NCI-H446 (cell line): ENCODE measurements around the gene CDH24.

Source experiments
- DNase-seq, 2 experiments: peaks; one replicate each; lab custom pipeline; 2025; lab: John Stamatoyannopoulos, UW

The CDH24 gene

DNA sequence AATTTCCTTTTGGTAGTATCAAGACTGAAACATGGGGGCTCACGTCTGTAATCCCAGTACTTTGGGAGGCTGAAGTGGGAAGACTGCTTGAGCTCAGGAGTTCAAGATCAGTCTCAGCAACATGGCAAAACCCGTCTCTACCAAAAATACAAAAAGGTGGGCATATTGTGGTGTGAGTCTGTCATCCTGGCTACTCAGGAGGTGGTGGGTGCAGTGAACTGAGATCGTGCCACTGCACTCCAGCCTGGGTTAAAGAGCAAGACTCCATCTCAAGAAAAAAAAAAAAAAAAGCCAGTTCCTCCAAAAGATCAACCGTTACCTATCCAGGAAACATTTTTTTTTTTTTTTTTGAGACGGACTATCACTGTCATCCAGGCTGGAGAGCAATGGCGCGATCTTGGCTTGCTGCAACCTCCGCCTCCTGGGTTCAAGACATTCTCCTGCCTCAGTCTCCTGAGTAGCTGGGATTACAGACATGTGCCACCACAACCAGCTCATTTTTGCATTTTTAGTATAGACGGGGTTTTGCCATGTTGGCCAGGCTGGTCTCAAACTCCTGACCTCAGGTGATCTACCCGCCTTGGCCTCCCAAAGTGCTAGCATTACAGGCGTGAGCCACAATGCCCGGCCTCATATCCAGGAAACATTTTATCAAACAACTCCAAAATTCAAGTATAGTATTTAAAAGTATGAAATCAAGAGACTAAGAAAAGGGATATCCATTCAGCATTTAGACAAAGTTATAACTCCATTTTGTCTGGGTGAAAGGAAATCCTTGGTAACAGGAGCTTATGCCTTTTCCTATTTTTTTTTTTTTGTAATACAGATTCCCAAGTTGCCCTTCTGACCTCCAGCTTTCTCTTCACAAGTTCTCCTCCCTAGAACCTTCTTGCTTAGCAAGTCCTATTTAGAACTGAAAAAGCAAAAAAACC is 34.2 kb upstream of the CDH24 start:
- no peak for DNase-seq

DNA sequence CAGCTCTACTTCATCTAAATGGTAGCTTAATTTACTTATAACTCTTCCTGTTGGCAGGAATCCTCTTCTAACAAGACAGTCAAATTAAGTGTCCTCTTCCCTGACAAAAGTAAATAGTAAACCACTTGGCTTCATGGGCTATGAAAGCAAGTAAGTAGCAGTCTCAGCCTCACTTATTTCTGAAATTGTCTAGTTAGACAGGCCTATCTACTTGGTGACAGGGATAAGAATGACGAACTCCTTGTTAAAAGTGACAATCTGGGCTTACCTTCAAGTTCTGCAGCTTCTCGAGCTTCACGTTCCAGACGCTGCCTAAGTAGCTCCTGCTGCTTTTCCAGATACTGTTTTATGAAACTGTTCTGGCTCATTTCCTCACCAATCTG is 32.9 kb upstream of the CDH24 start:
- no peak for DNase-seq

DNA sequence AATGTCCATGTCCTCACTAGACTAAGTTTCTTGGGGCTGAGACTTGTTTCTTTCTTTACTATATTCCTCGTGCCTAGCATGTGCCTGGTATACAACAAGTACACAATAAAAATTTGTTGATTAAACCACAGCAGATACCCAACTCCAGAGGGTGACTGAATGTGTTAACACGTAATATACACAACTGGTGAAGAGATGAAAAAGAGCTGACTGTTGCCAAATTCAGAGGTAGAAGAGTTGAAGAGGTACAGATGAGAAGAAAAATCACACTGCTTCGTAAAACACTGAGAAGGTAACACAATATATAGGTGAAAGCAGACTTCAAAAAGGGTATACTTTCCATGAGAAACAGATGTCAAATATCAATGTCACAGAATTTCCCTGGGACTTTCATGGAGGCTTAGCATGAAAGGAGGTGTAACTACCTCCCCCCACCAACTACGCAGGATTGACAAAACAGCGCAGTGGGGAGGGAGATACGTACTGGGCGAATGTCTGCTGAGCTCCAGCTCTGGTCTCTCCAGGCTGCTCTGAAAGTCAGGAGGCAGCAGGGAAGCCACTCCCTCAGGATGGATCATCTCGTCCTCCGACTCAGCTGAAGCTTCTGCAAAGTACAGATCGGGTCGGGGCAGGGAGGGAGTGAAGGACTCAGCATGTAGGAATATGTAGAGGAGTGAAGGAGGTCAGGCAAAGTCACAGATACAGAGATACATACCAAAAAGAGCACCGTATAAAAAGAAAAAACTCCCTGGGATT is 32.4 kb upstream of the CDH24 start:
- no peak for DNase-seq

DNA sequence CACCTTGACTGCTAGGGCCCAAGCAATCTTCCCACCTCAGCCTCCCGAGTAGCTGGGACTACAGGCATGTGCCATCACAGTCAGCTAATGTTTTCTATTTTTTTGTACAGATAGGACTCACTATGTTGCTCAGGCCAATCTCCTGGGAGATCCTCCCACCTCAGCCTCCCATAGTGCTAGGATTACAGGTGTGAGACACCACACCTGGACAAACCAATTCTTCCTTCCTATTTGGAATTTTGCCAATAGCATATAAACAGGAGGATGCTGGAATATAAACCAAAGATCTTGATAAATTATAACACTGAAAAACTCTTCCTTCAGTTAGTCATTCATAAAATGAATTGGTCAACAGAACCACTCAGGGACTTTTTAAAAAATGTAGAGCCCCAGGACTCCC is 29.2 kb upstream of the CDH24 start:
- no peak for DNase-seq

DNA sequence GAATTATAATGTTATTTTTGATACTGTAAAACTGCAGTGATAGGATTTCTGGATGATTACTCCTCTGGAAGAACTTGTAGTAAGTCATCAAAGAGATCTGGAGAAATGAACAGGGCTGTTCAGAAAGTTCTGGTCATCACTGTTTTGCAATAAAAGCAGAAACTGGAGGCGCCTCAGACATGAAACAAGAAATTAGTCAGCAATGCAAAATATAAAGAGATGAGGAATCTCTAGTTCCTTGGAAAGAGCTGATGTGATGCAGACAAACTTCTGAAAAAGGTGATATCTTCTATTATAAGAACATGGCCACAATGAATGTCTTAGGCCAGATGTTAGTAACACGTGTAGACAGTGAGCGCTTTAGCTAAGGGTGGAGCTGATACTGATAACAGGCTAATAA is 28.1 kb upstream of the CDH24 start:
- no peak for DNase-seq

DNA sequence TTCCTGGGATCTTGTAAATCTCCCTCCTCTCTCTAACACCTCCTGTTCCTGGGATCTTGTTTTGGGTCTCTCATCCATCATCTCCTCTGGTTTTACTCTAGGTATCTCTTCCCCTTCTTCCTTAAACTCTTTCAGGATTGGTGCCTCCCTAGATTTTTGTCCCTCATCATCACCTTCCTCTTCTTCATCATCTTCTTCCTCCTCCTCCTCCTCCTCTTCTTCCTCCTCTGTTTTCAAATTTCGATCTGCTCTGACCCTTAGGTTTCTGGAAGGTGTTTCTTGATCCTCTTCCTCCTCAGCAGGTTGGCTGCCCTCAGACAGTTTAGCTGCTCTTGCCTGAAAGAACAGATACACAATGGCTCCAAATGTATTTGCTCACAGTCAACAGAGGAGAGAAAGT is 23.2 kb upstream of the CDH24 start:
- no peak for DNase-seq

DNA sequence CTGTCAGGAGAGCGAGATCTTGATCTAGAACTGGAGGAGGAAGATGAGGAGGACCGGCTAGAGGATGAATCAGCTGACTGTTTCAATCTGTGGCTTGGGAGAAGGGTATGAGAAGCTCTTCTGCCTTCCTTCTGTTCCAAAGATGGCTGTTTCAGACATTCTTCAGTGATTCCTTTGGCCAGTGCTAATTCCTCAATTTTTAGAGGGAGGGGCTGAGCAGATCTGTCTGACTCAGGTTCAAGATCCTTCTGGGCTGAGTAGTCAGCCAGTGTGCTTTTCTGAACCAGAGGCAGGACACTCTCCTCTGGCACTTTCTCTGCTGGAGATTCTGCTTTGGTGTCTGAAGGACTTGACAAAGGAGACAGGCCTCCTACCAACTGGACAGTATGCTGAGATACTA is 22.4 kb upstream of the CDH24 start:
- no peak for DNase-seq

- DNase-seq, result no peak
Observed at GRCh38 chr14:23078692-23079116, 21.4 kb upstream of the CDH24 start.

- no peak for DNase-seq
Observed at GRCh38 chr14:23077962-23078361, 20.6 kb upstream of the CDH24 start.

DNA sequence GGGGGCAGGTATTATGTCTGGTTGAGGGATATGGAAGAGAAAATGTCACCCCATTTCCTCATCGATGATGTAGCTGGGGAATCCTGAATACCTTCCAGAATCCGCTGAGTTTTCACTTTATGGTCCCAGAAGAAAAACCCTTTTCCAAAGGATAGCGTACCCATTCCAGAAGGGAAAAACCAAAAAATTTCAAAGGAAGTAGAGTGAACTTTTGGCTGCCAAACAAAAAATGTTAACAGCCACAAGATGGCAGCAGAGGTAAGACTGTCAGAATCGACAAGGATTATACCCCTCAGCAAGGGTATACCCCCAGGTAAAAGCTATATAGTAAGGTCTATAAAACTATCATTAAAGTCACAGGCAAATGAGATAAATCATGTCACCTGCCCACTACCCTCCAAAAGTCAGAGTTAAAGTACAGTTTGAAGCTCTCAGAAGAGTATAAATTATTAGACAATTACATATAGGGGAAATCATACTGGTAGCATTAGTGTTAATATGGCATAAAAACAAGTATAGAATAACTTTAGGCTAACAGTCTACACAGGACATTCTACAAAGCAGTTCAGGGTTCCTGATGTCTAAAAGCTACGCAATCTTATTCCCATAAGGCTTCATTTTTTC is 19.6 kb upstream of the CDH24 start:
- no peak for DNase-seq

GRCh38 chr14:23074906-23075305 is 17.6 kb upstream of the CDH24 start:
- DNase-seq, result no peak

DNA sequence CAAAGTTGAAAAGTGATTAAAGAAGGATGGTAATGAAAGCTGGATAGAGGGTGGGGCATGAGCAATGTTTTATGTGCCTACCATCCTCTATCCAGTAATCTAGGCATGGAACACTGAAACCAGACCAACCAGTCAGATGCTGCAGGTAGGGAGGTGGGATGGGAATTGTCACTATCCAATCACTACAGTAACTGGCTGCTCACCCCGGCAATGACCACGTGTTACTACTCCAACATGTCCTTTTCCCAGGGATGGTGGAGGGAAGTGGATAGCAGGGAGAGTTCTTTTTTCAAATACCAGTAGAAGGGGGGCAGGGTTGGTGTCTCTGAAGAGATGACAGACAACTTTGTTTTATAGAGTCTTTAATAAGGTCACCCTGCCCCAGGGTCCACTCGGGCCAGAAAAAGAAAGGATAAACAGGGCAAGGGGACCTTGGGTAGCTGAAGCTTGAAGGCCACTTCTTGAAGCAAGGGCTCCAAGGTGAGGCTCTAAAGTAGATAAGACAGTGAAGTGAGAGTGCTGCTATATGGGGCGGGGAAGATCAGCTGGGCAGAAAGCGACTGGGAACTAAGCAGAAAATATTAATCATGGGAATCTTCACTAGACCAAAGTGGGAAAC is 14.7 kb upstream of the CDH24 start:
- no peak for DNase-seq

DNA sequence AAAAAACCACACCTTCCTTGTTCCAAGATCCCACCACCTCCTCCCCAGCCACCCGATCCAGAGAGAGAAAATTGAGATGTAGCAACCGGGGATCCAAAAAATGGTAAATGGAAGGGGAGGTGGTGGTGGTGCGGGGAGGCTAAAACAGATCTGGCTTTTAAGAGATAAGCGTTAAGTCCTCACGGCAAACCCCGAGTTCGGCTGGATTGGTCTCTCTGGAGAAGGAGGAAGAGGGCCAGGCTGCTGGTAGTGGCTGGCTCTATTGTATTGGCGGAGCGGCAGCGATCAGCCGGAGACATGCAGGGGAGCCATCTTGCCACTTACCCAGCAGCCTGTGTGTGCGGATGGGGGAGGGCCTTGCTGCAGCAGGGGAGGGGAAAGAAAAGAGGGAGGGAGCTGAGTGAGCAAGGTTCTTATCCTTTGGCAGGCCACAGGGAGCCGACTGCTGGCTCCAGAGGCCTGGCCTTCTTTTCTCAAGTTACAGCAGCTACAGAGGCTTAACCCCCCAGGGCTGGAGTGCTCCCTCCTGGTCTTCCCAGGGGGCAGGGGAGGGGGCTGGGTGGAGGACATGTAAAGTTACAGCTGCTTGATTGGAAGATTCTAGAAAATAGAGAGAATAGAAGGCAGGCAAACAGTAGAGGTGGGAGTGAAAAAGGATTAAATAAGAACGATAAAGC is 14.1 kb upstream of the CDH24 start:
- DNase-seq, result no peak

DNA sequence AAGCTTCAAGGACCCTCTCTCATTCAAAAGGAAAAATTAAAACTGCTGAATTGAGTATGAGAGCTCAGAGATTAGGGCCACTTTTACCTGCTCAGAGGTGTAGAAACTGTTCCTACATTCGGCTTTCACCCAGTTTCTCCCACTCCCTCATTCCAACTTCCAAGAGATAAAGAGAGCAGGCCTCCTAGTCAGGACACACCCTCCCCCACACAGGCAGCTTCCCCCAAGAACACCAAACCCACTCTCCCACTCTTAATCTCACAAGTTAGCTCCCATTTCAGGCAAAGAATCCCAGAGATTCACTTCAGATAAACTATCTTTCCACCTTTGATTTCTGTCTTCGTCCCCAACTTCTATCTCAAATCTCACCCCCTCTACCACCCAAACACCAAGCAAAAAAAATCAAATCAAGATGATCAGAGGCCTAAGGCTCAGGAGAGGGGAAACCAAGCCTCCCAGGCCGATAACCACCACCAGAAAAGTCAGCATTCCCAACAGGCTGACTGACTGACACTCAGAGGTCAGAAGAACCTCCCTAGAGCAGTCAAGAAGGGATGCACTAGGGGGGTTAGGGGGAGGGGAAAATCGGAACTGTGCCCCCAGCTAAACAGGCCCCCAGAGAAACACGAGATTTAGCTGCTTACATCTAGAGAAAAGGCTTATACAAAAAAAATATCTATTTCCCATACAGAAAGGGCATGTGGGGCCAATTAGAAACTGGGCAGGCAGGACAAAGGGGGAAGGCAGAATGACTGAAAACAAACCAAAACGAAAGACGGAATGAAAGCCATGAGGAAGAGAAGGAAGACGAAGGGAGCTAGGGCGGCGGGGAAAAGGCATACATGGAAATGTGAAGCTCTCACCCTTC is 13.2 kb upstream of the CDH24 start:
- DNase-seq, result no peak

- DNase-seq, result no peak
Observed at GRCh38 chr14:23069413-23069806, 12.1 kb upstream of the CDH24 start.

DNA sequence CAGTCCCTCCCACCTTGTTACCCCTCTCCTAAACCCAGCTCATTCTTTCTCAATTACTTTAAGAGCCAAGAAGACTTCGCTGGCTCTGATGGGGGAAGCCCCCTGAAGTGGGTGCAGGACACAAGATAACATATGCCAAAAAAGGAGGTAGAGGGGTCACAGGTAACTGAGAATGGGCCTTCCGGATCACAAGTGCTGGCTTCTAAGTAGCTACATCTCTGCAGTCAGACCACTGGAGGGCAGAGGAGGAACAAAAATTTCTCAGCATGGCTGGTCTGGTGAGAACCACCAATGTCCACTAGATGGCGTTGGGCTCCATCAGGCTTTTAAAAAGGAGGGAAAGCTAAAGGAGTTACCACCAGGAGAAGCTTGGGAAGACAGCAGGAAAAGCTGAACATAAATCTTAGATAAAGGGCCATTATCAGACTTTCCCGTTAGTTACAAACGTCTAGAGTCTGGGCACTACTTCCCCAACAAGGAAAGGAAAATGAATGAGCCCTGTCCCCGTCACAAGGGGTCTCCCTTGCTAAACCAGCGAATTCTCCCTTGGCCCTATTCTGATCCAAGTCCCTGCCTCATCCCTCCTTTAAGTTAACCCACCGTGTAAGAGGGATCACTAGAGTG is 11.6 kb upstream of the CDH24 start:
- no peak for DNase-seq

DNA sequence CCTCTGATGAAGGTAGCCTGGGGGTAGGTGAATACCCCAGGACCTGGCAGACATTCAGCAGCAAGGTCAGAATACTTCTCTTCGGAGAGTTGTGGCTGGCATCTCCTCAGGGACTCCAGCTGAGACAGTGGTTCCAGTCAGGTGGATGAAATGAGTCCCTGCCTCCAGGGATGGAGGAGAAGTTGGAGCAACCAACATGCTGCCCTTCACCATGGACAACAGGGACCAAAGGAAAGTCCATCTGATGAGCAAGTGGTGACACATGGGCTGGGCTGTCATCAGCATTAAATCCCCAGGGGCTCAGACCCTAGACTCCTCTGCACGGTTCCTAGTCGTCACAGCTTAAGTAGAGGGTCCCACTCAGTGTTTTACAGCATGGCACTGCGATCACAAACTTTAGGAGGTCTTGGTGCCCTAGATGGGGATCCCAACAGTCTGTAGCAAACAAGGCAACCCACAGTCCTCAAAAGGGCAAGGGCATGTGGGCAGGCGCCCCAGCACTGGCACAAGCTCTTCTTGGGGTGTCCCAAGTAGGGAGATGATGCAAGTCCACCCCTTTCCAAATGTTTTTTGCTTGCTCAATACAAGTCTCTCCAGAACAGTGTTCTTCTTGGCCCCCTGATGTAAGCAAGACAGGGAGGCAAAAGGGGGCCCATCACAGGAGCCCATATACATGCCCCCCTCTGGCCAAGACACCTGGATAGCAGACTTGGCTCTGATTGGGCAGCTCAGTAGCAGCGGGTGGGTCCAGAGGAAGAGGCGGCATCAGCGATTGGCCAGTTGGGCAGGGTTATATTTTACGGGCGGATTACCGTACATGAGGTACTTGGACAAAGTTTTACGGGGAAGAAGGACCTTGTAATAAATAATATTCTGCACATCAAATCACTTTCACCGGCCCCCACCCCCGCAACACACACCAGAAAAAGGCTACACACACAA is 10.8 kb upstream of the CDH24 start:
- no peak for DNase-seq

- no peak for DNase-seq
Observed at GRCh38 chr14:23066855-23067744, 9.8 kb upstream of the CDH24 start.
